GM21526 (cell line): ENCODE results near the gene ELMOD3.
A peak's percentile ranks its signal among the peaks of the same experiment; 100 is the strongest.
"Not testable (repeated sequence)": the region's sequence is repeated elsewhere in the genome, so short reads cannot be mapped to it uniquely, and the experiment has no call there.

Source experiments
- ATAC-seq: cut with Tn5 transposase; IDR thresholded peaks from one replicate; pipeline ENCODE4 v1.9.1; 2021; ENCODE audit warnings: moderate library complexity; ENCODE audit not compliant: unreplicated experiment, low FRiP score

Gene ELMOD3

GRCh38 chr2:85398426-85399182 lies 44.0 kb downstream of the ELMOD3 start:
- ATAC-seq = no peak

- ATAC-seq = no peak
Observed at GRCh38 chr2:85399183-85399455, 44.5 kb downstream of the ELMOD3 start.

GRCh38 chr2:85400023-85400422 lies 45.5 kb downstream of the ELMOD3 start:
- no peak for ATAC-seq

GRCh38 chr2:85400541-85401463 lies 46.2 kb downstream of the ELMOD3 start:
- ATAC-seq = no peak

GRCh38 chr2:85401464-85401805 lies 46.9 kb downstream of the ELMOD3 start:
- no peak for ATAC-seq

- no peak for ATAC-seq
Observed at GRCh38 chr2:85401844-85402243, 47.3 kb downstream of the ELMOD3 start.

- no peak for ATAC-seq
Observed at GRCh38 chr2:85405201-85406059, 50.9 kb downstream of the ELMOD3 start.

DNA sequence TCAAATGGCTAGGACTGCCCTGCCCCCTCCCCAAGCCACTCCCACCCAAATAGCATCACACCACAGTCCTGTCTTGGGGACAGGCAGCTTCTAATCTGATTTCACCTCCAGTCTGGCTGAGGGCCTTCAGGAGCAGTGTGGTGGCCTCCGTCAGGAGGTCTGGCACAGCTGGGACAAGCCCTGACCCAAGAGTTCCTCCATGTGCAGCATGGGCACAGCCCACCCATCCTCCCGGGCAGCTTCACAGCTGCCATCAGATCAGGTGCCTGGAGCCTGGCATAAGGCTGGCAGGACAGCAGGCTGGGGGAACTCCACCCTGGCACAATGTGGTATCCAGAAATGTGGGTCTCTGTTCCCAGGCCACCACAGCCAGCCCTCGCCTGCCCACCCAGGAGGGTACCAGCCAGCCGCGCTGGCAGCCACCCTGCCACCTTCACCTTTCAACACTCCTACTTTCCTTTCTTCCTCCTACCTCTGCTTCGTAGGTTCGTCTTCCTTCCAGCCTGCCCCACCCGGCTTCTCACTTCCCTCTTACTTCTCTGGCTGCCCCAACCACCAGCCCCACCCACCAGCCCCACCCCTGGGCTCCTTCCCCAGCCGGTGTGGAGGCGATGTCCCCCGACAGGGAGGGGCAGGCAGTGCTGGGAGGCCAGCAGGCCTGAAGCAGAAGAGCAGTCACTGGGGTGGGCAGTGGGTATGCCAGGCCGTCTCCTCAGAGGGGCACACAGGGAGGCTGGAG lies 55.4 kb downstream of the ELMOD3 start, which contains the start of gene CAPG:
Gene CAPG, minus strand, starts transcription at position 522 of the 739 bp plus-strand sequence. CDS start 8,221 bp downstream, outside the sequence.
- no peak for ATAC-seq

GRCh38 chr2:85410584-85411404 lies 56.2 kb downstream of the ELMOD3 start:
- no peak for ATAC-seq

DNA sequence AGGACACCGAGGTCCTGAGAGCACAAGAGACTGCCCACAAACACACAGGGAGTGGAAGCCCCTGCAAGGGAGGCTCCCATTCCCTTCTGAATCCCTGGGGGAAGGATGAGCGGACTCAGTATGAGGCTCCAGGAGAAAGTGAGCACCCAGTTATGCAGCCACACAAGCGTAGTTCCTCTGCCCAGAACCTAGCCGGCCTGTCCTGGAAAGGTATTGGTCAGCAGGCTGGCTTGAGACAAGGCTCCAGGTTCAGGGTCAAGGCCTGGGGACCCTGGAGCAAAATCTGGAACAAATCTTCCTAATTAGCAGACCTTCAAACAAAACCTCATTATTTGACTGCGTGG lies 56.8 kb downstream of the ELMOD3 start:
- ATAC-seq = no peak

GRCh38 chr2:85413592-85414420 lies 59.2 kb downstream of the ELMOD3 start:
- ATAC-seq = no peak

GRCh38 chr2:85414421-85414759 lies 59.8 kb downstream of the ELMOD3 start:
- ATAC-seq = not testable (repeated sequence)

DNA sequence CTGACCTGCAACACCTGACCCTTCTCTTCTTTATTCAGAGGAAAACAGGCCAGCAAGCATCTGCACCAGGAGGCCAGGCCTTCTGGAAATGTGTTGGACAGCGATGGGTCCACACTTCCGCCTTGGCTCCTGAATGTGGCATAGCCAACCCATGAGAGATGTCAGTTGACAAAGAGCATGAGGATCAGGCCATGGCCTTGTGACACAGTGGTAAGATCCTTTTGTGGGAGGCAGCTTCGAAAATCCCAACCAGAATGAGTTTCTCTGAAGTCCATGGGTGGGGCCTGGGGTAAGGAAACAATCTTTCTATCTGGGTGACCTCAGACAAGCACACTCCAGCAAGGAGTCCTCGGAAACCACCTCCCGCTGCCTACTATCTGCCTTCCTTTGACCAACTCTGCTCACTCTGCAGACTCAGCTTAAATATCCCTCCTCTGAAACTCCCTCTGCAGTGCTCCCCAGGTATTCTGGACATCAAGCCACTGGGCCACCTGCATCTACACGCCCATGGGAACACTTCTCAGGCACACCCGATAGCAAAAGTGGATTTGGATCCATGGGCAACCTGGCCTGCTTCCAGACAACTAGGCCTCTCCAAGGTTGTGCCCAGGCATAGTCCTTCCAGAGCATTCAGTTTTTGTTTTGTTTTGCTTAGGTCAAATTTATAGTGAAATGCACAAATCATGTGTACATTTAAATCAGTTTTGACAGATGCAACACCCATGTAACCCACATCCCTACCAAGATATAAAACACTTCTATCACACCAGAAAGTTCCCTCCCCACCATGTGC lies 60.4 kb downstream of the ELMOD3 start:
- no peak for ATAC-seq

DNA sequence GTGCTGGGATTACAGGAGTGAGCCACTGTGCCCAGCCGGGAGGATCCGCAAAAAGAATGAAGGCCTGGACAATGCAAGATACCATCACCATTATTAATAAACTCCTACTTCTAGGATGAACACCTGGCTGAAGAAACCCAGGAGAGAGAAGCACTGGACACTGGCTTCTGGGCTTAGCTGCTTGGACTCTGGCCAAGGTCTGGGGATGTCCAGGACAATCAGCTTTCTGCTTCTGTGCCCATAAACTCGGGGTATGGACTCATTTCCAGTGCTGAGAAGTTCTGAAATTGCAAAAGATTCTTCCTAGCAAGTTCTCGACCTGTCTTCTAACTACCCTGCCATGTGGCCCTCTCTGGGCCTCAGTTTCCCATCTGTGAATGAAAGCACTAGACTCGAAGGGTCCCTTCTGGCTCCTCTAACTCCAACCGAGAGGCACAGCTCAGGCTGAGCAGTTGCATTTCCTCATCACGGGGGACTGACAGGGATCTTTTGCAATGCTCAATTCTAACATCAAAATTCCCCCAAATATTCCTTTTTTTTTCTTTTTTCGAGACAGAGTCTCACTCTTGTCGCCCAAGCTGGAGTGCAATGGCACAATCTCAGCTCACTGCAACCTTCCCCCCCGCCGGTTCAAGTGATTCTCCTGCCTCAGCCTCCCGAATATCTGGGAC lies 61.5 kb downstream of the ELMOD3 start:
- no peak for ATAC-seq

DNA sequence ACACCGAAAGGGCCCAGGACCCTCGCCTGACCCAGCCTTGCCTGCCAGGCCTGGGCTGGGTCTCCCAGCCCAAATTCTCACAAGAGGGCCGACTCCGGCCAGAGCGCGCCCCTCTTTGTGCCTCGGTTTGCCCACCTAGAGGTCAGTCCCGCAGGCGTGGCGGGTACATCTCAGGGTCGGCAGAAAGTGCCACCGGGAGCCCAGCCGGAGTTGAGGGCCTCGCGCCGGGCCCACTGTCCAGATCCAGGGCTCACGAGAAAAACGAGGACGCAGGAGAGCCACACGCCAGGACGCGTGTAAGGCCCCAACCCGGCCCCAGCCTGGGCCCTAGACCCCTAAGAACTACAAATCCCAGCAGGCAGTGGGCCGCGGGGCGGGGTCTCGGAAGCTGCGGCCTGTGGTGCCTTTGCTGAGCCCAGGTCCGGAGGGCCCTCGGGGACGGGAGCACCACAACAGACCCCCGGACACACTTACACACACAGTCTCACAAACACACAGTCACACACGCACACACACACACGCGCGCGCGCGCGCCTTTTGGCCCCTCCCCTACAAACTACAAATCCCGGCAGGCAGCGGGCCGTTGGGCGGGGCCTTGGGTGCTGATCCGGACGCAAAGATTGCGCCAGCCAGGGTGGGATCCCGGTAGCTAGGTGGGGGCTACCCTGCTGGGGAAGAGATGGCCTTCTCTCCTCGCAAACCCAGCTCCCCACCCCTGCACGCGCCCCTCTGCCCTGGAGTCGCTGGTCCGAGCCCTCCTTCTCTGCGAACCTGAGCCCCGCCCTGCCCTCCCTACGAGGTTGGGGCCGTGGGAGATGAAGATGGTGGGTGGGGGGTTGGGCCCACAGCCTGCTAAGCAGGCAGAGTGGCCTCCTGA lies 63.8 kb downstream of the ELMOD3 start, which contains the start of gene SH2D6:
Gene SH2D6, plus strand, starts transcription at position 583 of the 877 bp plus-strand sequence. CDS start 10,752 bp downstream, outside the sequence.
- ATAC-seq = peak; percentile 77

DNA sequence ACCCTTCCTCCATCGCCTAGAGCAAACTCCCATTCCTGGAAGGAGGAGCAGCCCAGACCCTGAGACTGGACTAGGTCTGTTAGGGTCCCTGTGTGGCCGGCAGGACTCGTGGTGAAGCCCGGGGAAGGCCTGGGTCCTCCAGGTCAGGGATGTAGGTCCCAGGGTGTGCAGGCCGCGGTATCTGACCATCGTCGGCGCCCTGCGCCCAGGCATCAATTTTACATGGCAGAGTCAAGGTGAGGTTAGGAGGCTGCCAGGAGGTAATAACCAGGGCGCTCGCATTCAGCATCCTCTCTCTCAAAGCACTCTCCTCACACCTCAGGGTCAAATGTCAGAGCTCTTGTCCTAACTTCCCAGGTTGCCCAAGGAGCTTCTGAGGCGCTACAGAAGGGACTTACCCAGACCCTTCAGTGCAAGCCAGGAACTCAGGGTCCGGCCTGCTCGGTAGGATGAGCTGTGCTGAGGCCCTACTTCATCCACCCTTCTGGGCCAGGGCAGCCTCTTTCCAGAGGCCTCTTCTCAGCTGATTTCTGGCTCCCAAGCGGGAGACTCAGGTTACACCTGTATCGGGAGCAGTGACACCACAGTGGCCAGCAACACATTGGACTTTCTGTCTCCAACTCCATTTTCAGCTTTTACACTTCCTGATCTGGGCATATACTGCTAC lies 64.6 kb downstream of the ELMOD3 start:
- peak; percentile 8 for ATAC-seq
